CD4-positive, alpha-beta T cell treated with Interleukin-2 at 100 ng/mL for 4 hours (primary cell): ENCODE measurements around the gene SH2D7.

Experiments
- DNase-seq: peaks from one replicate; pipeline ENCODE4 v3.0.0-alpha.2; 2020; ENCODE audit warnings: low spot score

The SH2D7 gene

DNA sequence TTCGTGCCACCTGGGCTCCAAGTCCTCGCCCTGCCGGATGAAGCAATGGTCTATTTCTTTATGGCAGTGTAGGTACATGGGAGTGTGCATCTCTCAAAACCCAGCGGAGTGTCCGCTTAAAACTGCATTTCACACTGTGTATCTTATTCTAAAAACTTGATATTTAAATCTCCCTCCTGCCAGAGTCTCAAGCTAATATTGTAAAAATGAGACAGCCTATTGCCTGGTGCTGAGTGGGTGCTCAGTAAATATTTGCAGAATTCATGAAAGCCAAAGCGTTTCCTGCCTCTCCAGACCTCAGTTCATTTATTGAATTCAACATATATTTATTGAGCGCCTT lies 14.5 kb upstream of the SH2D7 start:
- DNase-seq = no peak

DNA sequence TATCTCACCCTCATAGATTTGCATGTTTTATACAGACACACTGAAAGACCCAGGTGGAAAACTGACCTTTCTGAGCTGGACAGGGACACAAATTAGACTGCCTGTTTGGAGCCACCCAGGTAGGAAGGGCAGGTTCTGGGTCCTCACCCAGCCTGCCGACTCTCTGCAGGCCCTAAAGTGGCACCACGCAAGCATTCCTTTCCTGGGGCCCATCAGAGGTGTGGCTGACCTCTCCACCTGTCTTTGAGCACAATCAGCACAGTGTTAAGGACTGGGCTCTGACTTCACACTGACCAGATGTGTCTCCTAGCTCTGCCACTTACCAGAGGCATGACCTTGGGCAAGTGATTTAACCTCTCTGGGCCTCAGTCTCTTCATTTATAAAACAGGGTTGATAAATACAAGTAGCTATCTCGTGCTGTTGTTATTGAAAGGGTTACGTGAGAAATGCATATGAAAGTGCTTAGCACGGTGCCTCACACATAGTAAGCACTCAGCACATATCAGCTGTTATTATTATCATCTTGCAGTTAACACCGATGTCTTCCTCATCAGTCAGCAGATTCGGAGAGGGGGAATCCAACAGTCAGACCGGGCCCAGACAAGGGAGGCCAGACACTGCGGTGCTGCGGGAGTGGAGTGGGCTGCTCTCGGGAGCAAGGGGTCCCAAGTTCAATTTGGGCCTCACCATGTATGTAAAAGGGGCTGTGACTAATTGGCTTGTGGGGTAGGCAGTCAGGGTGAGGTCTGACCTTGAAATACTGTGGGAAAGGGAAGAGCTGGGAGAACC lies 12.9 kb upstream of the SH2D7 start:
- DNase-seq = no peak

DNA sequence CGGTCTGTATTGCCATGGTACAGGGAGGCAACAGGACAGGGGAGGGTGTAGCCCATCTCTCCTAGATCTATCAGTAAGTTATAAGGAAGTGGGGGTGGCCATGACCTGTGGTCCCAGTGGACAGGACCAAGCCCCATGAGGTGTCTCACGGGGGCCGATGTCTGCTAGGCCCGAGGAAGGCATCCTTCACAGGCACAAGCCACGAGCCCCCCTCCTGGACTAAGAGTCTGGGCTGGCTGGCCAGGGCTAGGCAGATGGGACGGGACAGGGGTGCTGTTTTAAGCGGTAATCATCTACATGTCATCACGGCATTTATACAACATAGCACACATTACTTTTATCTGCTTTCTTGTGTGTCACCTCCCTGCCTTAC lies 12.3 kb upstream of the SH2D7 start:
- no peak for DNase-seq

DNA sequence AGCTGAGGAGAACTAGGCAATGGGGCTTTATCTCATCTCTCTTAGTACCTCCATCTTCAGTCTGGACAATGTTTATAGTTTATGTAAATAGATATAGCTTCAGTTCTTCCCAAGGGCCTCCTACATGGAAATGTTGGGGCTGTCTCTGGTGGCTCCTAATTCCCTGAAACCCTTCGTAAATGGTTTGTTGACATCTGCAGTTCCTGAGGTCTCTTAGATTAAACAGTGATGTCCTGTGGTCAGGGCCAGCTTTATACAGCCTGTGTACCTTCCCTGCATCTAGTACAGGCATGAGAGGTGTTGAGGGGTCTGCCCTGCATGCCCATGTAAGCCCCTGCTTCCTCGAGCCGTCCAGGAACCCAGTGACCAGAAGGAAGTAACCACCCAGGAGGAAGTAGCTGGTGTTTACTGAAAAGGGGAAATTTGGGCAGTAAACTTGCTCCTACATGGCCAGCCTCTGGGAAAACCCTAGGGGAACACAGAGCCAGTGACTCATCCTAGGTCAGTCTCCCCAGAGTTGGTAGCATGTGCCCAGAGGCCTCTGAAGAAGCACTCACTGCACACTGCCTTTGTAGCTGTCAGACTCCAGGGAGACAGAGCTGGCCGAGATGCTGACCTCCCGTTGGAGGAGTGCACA lies 10.1 kb upstream of the SH2D7 start:
- DNase-seq = no peak

DNA sequence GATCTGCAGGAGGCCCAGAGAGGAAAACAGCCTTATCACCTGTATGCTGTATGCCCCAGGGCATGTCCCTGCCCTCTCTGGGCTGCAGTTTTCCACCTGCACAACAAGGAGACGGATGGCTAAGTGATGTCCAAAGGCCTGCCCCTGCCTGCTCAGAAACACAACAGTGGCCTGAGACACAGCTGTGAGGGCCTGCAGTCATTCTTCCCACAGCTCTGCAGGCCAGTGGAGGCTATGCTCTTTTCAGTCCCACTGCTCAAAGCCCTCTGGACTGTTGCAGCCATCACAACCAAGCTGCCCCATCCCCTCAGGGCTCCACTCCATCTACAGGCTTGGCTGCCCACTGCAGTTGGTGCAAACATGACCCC lies 9.6 kb upstream of the SH2D7 start:
- no peak for DNase-seq

DNA sequence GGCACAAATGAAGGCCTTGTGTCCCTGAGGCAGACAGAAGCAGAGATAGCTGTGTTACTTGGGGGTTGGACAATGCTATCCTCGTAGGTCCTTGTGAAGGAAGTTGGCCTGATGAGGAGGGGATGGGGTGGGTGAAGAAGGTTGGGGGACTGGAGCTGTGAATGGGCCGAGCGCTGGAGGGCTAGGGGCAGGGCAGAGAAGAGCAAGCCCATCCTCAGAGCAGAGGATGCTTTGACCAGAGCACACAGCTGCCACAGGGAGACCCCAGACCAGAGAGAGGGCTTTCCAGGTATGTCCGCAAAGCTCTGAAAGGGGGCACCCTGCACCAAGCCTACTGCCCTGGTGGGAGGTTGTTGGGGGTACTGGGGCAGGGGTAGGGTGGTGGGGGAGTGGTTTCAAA lies 9.2 kb upstream of the SH2D7 start:
- no peak for DNase-seq

DNA sequence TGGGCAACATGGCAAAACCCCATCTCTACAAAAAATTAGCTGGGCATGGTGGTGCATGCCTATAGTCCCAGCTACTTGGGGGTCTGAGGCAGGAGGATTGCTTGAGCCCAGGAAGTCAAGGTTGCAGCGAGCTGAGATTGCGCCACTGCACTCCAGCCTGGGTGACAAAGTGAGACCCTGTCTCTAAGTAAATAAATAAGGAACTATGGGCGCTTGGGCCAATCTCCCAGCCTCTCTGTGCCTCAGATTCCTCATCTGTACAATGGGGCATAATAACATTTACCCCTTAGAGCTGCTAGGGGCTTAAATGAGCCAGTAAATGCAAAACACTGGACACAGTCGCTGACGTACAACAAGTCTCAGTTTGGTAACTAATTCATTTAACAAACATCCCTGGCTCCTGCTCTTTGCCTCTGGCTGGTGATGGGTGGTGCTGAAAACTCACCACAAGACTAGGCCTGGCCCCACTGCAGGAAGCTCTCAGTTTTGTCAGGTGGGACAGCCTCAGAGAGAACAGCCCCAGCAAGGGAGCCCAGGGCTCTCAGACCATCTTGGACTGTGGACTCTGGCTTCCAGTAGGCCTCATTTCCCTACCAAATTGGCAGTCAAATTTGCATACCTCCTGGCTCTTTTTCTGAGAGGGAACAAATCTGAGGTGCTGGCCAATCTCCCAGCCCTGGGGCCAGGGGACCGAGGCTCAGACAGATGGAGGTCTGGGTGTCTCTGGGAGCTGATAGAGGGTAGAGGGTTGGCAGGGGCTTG lies 8.5 kb upstream of the SH2D7 start:
- DNase-seq = no peak

DNA sequence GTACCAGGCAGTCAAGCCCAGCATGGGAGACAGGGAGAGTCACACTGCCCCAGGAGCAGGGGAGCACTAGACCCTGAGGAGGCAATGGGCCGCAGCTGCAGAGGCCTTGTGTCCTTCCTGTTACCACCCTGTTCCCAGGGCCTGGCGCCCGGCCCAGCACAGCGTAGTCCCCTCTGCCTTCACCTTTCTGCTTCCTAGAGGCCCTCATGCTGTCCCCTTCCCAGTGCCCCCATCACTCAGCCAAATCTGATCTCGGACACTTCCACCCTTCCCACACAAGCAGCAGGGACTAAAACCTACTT lies 8.0 kb upstream of the SH2D7 start:
- no peak for DNase-seq

DNA sequence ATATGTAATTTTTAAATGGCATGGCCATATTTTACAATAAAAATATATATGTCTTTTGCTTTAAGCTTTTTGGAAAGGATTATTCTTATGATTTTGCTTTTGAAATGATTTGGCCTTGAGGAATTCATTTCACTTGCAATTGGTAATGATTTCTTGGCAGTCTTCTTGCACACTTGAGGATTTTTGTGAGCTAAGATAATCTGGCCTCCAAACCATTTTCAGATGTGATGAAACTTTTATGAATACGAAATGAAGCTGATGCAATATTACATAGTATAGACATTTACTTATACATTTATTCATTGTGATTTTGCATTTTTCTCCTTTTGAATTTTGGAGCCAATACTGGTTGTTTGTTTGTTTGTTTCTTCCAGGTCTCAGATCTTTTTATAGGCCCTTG lies 6.4 kb upstream of the SH2D7 start:
- no peak for DNase-seq

DNA sequence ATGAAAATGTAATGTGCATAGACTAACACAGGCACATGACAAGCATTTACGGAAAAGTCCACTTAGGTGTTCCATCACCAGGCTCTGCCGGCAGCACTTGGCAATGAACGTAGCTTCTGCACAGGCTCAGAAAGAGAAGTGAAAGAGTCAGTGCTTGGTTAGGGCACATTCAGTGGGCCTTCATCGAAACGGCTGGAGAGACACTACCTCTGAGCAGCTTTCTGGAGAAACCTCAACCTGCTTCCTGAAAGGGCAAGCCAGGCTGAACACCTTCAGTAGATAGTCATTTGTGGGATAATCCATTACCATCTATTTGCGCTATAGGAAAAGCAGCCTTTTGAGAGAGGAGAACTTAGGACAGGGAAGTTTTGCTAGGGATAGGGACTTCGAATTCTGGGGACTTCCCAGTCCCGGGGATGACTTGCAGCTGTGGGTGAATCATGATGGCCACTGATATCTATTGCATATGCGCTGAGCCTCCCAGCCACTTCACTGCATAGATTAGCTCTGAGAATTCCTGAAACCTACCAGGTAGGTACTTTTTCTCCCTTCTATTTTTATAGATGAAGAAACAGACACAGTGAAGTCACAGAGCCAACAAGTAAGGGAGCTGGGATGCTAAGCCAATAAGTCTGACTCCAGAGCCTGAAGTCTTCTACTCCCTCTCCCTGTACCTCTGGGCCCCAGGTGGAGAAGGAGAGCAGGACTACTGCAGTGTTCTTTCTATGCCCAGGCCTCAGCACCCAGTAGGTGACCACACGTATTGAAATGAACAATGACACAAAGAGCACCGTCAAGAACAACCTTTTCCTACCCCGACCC lies 4.2 kb upstream of the SH2D7 start:
- DNase-seq = no peak

DNA sequence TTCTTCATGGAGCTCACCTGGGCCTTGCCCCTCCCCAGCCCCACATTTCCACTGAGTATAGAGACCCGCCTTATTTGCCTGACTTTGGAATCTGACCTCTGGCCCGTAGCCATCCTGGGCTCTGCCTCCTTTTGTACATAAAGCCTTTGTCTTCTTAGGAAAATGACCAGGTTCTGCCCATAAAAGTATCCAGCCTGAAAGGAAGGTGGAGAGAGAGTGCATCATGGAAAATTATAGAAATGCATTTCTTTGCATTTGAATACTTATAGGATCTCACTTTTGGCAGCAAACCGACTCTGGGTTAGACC lies 3.6 kb upstream of the SH2D7 start:
- no peak for DNase-seq

DNA sequence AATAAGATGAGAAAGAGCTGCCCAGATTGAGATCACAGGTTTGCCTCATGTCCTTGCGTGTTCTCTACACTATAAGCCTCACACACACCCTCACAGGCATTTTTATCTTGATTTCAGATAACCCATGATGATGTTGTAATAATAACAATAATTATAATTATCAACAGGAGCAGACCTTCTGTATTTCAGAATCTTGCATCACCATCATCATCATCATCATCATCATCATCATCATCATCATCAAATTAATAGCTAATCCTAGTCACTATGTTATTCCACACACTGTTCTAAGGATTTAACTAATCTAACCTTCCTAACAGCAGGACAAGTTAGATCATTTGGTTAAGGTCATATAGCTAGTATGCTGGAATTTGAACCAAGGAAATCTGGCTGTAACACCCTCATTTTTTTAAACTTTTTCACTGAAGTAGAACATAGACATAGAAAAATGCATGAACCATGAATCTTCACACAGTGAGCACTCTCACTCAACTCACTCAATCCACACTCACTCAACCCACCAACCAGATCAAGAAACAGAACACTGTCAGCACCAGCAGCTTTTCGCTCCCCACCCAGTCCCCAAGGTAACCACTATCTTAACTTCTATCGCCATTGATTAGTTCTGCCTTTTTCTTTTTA lies 1.8 kb upstream of the SH2D7 start:
- DNase-seq = no peak

DNA sequence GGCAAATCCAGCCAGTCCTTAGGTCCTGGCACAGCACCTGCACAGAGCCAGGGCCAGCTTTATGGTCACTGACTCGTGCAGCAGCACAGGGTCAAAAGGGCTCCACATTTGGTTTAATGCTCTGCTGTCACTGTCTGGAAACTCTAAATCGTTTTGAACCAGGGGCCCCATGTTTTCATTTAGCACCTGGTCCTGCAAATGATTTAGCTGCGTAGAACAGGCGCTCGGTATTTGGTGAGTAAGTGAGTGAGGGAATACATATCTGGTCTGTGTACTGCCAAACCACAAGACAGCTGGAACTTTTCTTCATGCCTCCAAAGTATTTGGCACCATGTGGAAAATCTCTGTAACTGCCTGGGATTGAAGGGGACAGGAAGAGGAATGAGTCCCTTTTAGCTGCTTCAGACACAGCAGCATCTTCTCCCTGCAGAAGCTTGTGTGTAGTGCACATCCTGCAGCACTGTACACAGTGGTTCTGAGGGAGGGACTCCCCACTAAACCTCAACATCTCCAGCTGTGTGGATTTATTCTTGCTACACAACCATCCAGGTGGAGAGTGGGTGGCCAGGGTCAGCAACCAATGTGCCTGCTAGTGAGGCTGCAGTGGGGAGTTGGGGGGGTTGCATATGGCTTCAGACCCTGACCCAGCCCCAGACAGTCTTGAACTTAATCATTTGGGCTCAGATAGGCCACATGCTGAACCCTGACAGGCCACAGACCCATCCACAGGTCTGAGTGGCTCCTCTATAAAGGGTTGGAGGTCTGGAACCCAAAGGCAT lies 1.1 kb downstream of the SH2D7 start:
- DNase-seq = no peak

DNA sequence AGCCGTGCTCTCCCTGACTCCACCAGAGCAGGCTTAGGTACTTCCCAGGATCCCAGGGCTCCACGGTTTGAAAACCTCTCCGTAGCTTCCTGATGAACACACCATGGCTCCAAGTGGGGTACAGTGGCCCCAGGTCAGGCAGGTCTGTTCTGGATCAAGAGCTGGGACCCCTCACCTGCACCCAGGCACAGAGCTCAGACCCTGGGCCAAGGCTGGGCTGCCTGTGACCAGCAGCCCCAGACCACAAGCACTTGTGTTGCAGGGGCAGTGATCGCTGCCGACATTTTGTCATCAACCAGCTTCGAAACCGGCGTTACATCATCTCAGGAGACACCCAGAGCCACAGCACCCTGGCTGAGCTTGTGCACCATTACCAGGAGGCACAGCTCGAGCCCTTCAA lies 5.3 kb downstream of the SH2D7 start:
- DNase-seq = no peak

DNA sequence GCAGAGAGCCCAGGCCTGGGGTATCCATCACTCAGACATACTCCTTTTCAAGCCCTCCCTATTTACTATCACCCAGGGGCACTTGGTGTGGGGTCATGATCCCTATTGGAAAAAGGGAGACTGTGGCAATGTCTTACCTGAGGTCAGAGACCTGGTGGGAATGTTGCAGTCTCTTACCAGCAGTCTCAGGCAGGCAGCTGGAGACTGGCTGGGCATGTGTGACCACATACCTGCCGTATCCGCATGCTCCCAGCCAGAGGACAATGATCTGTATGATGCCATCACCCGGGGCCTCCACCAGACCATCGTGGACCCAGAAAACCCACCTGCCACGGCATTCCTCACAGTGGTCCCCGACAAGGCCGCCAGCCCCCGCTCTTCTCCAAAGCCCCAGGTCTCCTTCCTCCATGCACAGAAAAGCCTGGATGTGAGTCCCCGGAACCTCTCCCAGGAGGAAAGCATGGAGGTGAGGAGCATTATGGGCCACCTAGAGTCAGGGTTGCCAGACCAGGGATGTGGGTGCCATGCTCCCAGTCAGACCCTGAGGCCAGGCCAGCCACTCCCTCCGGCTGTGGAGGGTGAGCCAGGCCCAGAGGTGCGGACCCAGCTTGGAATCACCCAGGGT lies 5.9 kb downstream of the SH2D7 start:
- DNase-seq = no peak

DNA sequence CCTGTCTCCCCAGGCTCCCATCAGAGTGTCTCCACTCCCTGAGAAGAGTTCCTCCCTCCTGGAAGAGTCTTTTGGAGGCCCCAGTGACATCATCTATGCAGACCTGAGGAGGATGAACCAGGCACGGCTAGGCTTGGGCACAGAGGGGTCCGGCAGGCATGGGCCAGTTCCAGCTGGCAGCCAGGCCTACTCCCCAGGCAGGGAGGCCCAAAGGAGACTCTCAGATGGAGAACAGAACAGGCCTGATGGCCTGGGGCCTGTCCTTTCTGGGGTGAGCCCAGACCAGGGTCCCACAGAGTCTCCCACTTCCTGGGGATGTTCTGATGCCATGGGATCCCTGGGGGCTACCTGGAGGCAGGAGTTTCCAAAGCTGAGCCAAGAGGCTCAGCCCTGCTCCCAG lies 8.5 kb downstream of the SH2D7 start:
- DNase-seq = no peak

DNA sequence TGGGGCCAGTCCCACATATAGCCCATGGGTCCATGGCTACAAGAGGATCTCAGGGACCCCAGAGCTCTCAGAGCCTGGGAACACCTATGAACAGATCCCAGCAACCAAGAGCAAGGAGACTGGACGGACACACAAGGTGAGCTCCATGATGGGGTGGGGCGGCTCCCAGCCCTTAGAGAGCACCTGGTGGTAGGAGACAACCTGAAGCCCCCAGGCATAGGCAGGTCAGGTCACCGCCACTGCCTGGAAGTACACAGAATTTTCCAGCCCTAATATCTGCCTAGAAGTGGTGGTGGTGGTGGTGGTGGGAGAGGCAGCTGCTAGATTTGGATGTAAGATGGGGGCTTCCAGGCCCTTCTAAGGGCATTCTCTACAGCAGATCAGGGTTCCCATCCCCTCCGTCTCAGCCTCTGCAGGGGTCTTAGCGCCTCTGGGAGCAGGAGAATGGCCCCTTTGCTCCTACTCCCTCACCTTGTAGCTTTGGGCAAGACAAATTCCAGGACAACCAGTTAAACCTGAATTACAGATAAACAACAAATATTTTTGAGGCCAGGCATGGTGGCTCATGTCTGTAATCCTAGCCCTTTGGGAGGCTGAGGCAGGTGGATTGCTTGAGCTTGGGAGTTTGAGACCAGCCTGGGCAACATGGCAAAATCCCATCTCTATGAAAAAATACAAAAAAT lies 9.2 kb downstream of the SH2D7 start:
- no peak for DNase-seq

DNA sequence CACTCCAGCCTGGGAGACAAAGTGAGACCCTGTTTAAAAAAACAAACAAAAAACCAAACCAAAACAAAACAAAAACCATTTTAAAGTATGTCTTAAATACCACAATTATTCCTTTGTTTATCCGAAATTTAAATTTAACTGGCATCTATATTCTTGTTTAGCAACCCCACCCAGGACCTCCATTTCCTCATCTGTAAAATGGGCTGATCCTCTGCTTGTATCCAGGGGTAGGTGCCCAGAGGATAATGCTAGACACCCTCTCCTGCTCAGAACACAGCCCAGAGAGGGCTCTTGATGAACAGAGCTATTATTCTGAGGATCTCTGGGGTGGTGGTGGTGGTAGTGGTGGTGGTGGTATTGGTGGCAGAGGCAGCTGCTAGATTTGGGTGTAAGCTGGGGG lies 9.8 kb downstream of the SH2D7 start:
- no peak for DNase-seq

DNA sequence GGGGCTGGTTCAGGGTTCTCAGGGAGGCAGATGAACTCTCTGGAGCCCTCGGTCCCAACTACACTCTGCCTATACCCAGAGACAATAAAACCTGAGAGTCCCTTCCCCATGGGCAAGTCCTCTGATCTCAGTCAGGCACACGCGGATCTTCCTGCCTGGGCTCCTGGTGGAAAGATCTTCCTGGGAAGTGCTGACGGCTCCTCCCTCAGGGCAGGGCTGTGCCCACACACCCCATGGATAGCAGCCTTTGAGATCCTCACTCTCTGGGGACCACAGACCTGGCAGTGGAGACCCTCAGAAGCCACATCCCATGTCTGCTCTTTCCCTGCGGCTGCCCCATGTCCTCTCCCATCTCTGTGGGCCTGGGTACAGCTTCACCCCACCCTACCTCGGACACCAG lies 10.4 kb downstream of the SH2D7 start:
- no peak for DNase-seq

DNA sequence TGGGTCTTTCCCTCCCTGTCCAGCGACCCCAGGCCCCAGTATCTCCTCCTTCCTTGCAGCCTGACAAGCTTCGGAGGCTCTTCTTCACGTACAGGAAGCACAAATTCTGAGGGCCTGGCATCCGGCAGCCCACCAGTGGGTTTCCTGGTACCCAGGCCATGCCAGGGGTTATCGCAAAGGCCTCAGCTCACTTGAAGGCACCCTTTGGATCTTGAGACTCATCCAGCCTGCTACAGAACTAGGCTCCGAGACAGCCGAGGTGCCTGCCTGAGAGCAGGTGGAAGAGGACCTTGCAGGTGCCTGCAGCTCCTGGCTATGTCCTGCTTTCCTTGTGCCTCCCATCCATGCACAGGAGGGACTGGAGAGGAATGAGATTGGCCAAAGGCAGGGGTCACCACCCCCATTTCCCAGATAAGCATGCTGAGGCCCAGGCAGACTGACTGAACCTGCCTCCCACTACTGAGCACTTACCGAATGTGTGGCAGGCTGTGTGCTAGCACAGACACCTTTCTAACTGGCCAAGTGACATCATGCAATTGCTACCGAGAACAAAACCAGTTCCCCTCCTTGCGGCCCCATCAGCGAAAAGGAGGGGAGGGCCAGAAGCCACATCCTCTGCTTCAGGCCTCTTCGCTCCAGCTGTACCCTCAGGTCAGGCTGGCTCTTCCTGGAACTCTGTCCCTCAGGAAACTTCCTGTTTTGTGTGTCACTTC lies 11.2 kb downstream of the SH2D7 start:
- peak; percentile 71 for DNase-seq
